ENCODE results near the gene NLRP13. TPM values are rescaled to one million over a fixed set of nuclear protein-coding genes. Genes with fewer than 3 reads are reported as not detected.

Gene NLRP13
- total and polyA plus RNA-seq, 9 of the 15 experiments (the other 6 are each of a cell fraction or from before 2014, with no cell fraction given): not detected

GRCh38 chr19:55882626-55883025, 49.5 kb downstream of the NLRP13 start:
- DNase-seq (ENCODE audit: extremely low read depth in 1 of 4, low spot score in 3 of 4): no peak
- Histone ChIP-seq H3K27ac (ENCODE audit: extremely low read depth, low read depth, low read length) (no peak overlapping the region), H3K9ac (ENCODE audit: insufficient read depth in 1 of 2, low read depth in 2 of 2, low read length in 2 of 2) (no peak overlapping the region), H3K4me1 (replicated peaks in 1 of 2; ENCODE audit: control insufficient read depth in 2 of 2, insufficient read depth in 2 of 2, low read length in 2 of 2) (no peaks in the 10 kb centered on the region), H3K36me3 (ENCODE audit: control insufficient read depth, insufficient read depth, low read length) (no peaks in the 10 kb centered on the region), H3K9me3 (replicated peaks; ENCODE audit: control insufficient read depth, insufficient read depth, low read depth, low read length) (no peaks in the 10 kb centered on the region), H3K9me1 (ENCODE audit: control insufficient read depth, insufficient read depth, low read length) (no peaks in the 10 kb centered on the region), H3K4me2 (ENCODE audit: insufficient read depth, low read length) (no peak overlapping the region), H2AFZ (ENCODE audit: low read depth, low read length) (no peak overlapping the region), H3K27me3 (ENCODE audit: control insufficient read depth in 2 of 2, insufficient read depth in 2 of 2, low read length in 2 of 2) (0 out of 5 replicates have a peak, but pooled peaks cover 0 to 7% of the 10 kb centered on the region in 2 experiments), H3K79me2 (ENCODE audit: control insufficient read depth, insufficient read depth, low read length) (no peaks in the 10 kb centered on the region), H3K4me3 (no peak overlapping the region), H4K20me1 (replicated peaks; ENCODE audit: control insufficient read depth, insufficient read depth, low read length) (no peaks in the 10 kb centered on the region)
- TF ChIP-seq GATAD2B (IDR thresholded peaks at IDR 0.05; ENCODE audit: borderline replicate concordance) (no peak), DMBX1 (CRISPR knock-in tag; IDR thresholded peaks at IDR 0.05; ENCODE audit: borderline replicate concordance) (no peak), AFF4 (CRISPR knock-in tag; IDR thresholded peaks at IDR 0.05) (no peak), SUPT5H (IDR thresholded peaks at IDR 0.05) (no peak), CBX8 (IDR thresholded peaks at IDR 0.05; ENCODE audit: borderline replicate concordance, extremely low read depth, low read depth, low read length, poor library complexity, severe bottlenecking) (no peak), TRIM28 (IDR thresholded peaks at IDR 0.05) (no peak), MCM2 (IDR thresholded peaks at IDR 0.05; ENCODE audit: low read depth) (no peak), USF2 (CRISPR knock-in tag; IDR thresholded peaks at IDR 0.05) (no peak), ZNF518B (CRISPR knock-in tag; IDR thresholded peaks at IDR 0.05) (no peak), MBD2 (IDR thresholded peaks at IDR 0.05; ENCODE audit: borderline replicate concordance, low read depth) (no peak)
- 1% methylated on average over 4 of the region's 4 CpGs for WGBS (ENCODE audit: insufficient coverage, low coverage, missing lambda C conversion rate)
- in situ Hi-C loops (cut with MboI): no loop called here
- intact Hi-C loops (cut with micrococcal nuclease): no loop called here
- BruUV-seq (replicated peaks): no TSS peak
- FAIRE-seq: no peak
- POLR2A ChIA-PET: no interaction called here
- CTCF ChIA-PET (ENCODE audit: low intra/inter-chr PET ratio): no interaction called here
- no peak for ATAC-seq
